ENCODE measurements around the gene CTRL.

Gene CTRL

GRCh38 chr16:67962135-67962534 is 30.5 kb upstream of the CTRL start:
- no peak for DNase-seq

DNA sequence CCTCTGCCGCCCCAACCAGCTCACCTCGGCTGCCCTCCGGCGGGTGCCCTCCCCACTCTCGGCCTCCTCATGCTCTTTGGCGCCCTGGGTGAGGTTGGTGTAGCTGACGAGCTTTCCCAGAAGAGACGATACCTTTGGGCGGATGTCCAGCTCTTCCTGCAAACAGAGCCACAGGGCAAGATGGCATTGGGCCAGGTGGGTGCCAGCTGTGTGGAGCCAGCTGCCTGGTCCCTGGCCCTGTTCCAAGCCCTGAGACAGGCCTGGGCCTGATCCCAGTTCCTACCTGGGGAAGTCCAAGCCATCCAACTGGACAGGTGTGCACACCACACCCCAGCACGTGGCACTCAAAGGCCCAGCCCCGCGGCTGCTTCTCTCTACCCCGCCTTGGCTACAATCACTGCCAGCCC is 29.9 kb upstream of the CTRL start:
- DNase-seq: no peak

DNA sequence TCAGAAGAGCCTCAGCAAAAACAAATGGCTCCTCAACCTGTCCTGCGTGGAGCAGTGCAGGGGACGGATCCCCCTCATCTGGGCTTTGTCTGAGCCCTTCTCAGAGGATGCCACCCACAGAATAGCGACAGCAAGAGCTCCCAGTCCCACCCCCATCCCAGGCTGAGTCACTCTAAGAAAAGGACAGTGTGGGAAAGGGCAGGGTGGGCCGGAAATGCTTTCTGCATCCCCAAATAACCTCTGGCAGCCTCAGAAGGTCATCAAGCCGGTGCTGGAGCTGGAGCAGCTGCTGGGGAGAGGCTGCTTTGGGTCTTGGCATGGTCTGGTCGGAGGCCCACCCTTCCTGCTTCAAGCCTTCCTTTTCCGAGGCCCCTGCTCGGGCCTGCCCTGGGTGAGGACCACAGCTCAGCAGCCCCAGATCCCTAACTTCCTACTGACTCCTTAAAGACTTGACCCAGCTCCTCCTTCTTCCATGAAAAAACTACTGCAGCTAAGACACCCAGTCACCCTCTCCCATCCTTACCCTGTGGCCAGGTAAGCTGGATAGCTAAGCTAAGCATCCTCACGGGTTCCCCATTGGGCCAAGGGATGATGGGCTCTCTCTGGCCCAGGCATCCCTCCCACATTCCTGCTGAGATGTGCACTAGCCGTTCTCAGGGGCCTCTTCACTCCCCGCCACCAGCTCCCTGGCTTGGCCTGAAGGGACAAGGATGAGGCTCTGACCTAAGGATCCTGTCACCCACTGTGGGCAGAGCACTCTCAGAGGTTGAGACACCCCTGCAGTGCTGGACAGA is 28.1 kb upstream of the CTRL start:
- no peak for DNase-seq

DNA sequence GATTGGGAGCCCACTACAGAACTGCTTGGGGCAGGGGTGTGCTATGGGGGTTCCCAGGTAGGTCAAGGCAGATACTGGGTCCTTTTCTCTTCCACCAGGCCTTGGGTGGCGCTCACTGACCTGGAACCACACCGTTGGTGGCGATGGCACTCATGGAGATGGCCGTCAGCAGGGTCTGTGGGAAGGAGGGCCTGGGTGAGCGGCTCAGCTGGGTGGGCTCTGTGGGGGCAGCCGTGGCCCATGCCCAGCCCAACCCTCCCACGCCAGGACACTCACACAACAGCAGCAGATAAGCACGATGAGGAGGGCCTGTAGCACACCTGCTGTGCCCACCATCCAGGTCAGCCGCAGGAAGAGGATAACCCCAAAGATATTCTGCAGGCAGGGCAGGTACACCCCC is 26.0 kb upstream of the CTRL start:
- DNase-seq: no peak

DNA sequence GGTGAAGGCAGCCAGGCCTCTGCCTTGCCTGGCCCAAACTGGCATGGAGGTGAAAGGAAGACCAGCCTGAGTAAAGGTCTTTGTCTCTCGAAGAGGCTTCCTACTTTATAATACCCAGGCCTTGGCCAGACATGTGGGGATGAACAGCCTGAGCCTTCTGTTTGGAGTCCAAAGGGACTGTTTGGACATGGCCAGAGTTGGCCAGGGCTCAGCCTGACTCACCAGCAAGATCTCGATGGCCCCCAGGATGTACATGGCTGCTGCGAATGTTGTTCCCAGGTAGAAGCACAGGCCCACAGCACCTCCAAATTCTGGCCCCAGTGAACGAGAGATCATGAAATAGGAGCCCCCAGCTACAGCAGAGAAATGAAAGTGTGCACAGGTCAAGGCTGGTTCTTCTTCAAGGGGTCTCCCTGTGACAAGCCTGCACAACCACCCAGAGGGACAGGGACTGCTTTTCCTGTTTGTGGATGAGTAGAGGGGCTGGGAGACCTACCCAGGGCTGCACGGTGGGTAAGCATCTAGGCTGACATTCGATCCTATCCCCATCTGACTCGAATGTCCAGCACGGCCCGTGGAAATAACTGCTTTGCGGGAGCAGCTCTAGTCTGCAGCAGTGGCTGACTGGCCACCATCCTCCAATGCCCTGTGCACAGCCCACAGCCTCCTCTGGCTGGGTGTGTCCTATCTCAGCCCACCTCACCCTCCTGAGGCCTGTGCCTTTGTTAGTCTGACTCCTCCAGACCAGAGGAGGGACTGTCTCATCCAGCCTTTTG is 22.9 kb upstream of the CTRL start:
- DNase-seq: no peak

- peak in 1 of 14 donors; percentile 52 for DNase-seq
Measured at GRCh38 chr16:67953641-67954375, 22.1 kb upstream of the CTRL start.

GRCh38 chr16:67951485-67951884 is 19.8 kb upstream of the CTRL start:
- peak in 13 of 14 donors; percentile 49 to 89 (median 75) for DNase-seq

DNA sequence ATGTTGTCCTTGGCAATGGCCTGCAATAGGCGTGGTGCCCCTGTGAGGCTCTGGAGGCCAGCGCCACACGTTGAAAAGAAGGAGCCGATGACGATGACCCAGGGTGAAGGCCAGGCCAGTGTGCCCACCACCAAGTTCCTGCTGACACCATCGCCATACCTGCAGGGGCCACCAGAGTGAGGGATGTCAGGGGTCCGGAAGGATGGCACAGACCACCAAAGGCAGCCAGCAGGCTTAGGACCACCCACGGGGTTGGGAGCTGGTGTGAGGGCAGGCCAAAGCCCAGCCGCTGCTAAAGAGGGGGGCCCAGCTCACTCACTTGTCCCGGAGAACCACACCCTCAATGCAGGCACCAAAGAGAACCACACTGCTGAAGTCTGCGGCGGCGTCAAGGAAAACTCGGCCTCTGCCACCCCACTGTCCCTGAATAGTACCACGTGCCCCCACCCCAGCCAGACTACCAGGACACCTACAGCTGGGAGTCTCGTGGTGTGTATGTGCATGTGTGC is 18.7 kb upstream of the CTRL start:
- DNase-seq: no peak

- DNase-seq: no peak
Measured at GRCh38 chr16:67949645-67950044, 18.0 kb upstream of the CTRL start.

DNA sequence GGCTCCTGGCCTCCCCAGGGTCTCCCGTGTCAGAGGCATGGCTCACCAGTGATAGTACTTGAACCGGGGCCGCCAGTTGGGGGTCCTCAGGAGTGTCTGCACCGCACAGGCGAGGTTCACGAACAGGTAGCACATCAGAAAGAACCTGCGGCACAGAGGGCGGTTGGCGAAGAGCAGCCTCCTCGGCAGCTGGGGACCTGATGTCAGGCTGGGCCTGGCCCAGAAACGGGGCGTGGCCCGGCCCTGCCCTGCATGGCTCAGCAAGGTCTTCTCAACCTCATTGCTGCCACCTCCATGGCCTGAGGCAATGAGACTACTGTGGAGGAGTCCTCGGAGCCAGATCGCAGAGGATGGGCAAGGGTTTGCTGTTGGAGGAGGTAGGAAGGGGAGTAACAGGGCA is 16.4 kb upstream of the CTRL start:
- DNase-seq: no peak

DNA sequence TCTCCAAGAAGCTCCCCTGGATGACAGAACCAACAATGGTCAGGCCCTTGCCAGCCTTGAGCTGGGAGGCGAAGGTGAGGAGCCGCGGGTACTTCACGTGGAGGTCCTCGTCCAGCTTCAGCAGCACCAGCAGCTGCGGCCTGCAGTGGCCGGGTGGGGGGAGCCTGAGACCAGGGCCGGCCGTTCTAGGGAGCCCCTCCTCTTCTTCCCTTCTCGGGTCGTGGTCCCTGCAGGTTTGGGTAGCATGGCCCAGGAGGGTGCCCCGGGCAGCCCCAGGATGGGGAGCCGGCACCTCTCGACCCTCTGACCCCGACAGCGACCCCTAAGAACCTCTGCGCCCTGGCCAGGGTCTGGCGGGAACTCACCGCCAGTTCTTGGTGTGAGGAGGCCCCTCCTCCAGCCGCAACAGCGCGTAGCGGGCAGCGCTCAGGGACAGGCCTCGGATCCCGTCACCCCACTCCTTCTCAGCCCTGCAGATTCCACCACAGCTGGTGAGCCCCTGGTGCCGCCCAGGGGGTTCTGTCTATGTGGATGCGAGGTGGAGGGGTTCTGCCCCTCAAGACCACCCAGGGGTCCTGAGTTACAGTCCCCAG is 15.4 kb upstream of the CTRL start:
- DNase-seq: no peak

- no peak for DNase-seq
Measured at GRCh38 chr16:67946128-67946569, 14.5 kb upstream of the CTRL start.

GRCh38 chr16:67945392-67945933 is 13.8 kb upstream of the CTRL start:
- no peak for DNase-seq

DNA sequence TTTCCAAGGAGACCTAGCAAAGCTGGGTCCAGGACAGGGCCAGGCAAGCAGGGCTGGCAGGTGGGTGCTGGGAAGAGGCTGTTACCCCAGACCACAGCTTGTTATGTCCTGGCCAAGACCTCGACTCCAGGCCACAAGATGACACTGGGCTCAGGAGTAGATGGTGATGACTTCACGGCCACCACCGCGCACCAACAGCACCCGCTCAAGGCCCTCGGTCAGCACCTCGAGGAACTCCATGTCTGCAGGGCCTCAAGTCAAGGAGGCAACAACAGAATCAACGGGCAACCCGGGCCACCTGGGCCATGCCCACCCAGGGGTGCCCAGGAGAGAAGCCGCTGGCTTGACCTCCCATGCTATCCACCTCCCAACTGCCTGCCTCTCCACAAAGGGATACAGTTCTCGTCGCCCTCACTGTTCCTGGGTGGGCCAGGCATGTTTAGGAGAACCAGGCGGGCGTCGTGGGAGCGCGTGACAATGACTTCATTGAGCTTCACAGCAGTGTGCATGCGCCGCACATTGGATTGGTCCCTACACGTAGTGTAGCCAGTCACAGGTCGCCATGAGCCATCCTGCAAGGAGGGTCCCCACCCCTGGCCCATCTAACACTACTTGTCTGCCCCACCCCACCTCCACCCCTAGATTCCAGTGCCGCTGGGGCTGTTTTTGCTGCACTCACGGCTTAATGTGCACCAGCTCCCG is 13.2 kb upstream of the CTRL start:
- DNase-seq: peak in 1 of 14 donors; percentile 58

- DNase-seq: peak in 13 of 14 donors; percentile 25 to 88 (median 75)
Measured at GRCh38 chr16:67943619-67944504, 12.2 kb upstream of the CTRL start, which contains the start of gene LCAT. LCAT (minus strand) TSS chr16:67944120; CDS start chr16:67944101, 19 bp downstream.

GRCh38 chr16:67943256-67943618 is 11.6 kb upstream of the CTRL start:
- DNase-seq: no peak

GRCh38 chr16:67942510-67943255 is 11.0 kb upstream of the CTRL start:
- DNase-seq: no peak

DNA sequence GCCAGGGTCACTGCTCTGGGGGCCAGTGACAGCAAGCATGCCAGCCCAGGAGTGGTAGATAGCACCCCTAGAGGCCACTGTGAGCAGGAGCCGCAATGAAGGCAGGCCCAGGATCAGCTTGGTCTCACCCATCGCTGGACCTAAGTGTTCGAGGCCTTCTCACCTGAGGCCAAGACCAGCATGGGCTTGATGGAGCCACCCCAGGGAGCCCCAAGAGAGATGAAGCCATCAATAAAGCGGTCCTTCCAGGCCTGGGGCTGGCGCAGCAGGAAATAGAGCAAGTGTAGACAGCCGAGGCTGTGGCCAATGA is 10.5 kb upstream of the CTRL start:
- peak in 5 of 14 donors; percentile 16 to 33 (median 23) for DNase-seq

GRCh38 chr16:67941469-67942199 is 10.0 kb upstream of the CTRL start:
- DNase-seq: no peak
